ENCODE results near the gene ZBTB43. TPM values are rescaled to one million over a fixed set of nuclear protein-coding genes. Genes with fewer than 3 reads are reported as not detected.

Gene ZBTB43
- polyA plus RNA-seq, 1 donor from 2014 or later: 12.3 TPM

GRCh38 chr9:126859111-126859510 is 54.3 kb downstream of the ZBTB43 start:
- no peak overlapping the region for H3K4me2 ChIP-seq (ENCODE audit: low read length)
- H3K27ac ChIP-seq (ENCODE audit: low read length): no peak overlapping the region
- TF ChIP-seq REST (IDR thresholded peaks at IDR 0.05; ENCODE audit: borderline replicate concordance) (no peak), CTCF (IDR thresholded peaks at IDR 0.05; ENCODE audit: poor library complexity, severe bottlenecking) (no peak), MXI1 (conservative IDR thresholded peaks at IDR 0.05; ENCODE audit: poor library complexity, severe bottlenecking) (no peak), TAF1 (IDR thresholded peaks at IDR 0.05; ENCODE audit: low read depth) (no peak), POLR2AphosphoS5 (IDR thresholded peaks at IDR 0.05) (no peak), RAD21 (conservative IDR thresholded peaks at IDR 0.05) (no peak), SMC3 (conservative IDR thresholded peaks at IDR 0.05; ENCODE audit: poor library complexity) (no peak), EP300 (conservative IDR thresholded peaks at IDR 0.05; ENCODE audit: poor library complexity, severe bottlenecking) (no peak), EZH2 (IDR thresholded peaks at IDR 0.05; ENCODE audit: borderline replicate concordance, insufficient read depth, low read length, poor library complexity, severe bottlenecking) (no peak)
- peaks cover 17% of the 10 kb centered on the region for H3K79me2 ChIP-seq (replicated peaks; ENCODE audit: insufficient read depth, low read length)
- no peaks in the 10 kb centered on the region for H3F3A ChIP-seq (ENCODE audit: insufficient read depth, low read length, poor library complexity, severe bottlenecking)
- H3K36me3 ChIP-seq (ENCODE audit: insufficient read depth, low read length): no peaks in the 10 kb centered on the region
- no peak overlapping the region for H3K9ac ChIP-seq (ENCODE audit: low read length)
- no peak overlapping the region for H3K4me3 ChIP-seq (ENCODE audit: low read length)
- peaks cover 4% of the 10 kb centered on the region for H4K20me1 ChIP-seq (ENCODE audit: insufficient read depth)
- H2AFZ ChIP-seq (ENCODE audit: low read depth, low read length): no peak overlapping the region
- no peaks in the 10 kb centered on the region for H3K9me2 ChIP-seq (ENCODE audit: insufficient read depth, low read length)
- no peaks in the 10 kb centered on the region for H3K9me3 ChIP-seq (ENCODE audit: low read length)
- peaks cover 5% of the 10 kb centered on the region for H3K27me3 ChIP-seq (ENCODE audit: insufficient read depth, low read depth, low read length)

GRCh38 chr9:126860077-126860756 is 55.4 kb downstream of the ZBTB43 start, which contains the start of gene ZBTB34:
Gene ZBTB34 (plus strand): TSS chr9:126860639. CDS start chr9:126879400, 18,761 bp downstream.
- H3K36me3 ChIP-seq (ENCODE audit: insufficient read depth, low read length): no peaks in the 10 kb centered on the region
- H3K27me3 ChIP-seq (ENCODE audit: insufficient read depth, low read depth, low read length): peaks cover 5% of the 10 kb centered on the region
- no peaks in the 10 kb centered on the region for H3K9me2 ChIP-seq (ENCODE audit: insufficient read depth, low read length)
- H3K9ac ChIP-seq (ENCODE audit: low read length): peak within 1 kb of the TSS; percentile 74
- H3K9me3 ChIP-seq (ENCODE audit: low read length): no peaks in the 10 kb centered on the region
- TF ChIP-seq RAD21 (conservative IDR thresholded peaks at IDR 0.05) (peak; percentile 67), EP300 (conservative IDR thresholded peaks at IDR 0.05; ENCODE audit: poor library complexity, severe bottlenecking) (peak; percentile 48), REST (IDR thresholded peaks at IDR 0.05; ENCODE audit: borderline replicate concordance) (no peak), TAF1 (IDR thresholded peaks at IDR 0.05; ENCODE audit: low read depth) (no peak), POLR2AphosphoS5 (IDR thresholded peaks at IDR 0.05) (peak; percentile 25), CTCF (IDR thresholded peaks at IDR 0.05; ENCODE audit: poor library complexity, severe bottlenecking) (peak; percentile 99), SMC3 (conservative IDR thresholded peaks at IDR 0.05; ENCODE audit: poor library complexity) (peak; percentile 77), EZH2 (IDR thresholded peaks at IDR 0.05; ENCODE audit: borderline replicate concordance, insufficient read depth, low read length, poor library complexity, severe bottlenecking) (no peak), MXI1 (conservative IDR thresholded peaks at IDR 0.05; ENCODE audit: poor library complexity, severe bottlenecking) (peak; percentile 53)
- H3K4me2 ChIP-seq (ENCODE audit: low read length): peak within 1 kb of the TSS; percentile 86
- H3K27ac ChIP-seq (ENCODE audit: low read length): peak within 1 kb of the TSS; percentile 42
- H3K4me3 ChIP-seq (ENCODE audit: low read length): peak within 1 kb of the TSS; percentile 95
- H3K79me2 ChIP-seq (replicated peaks; ENCODE audit: insufficient read depth, low read length): peaks cover 17% of the 10 kb centered on the region
- peaks cover 4% of the 10 kb centered on the region for H4K20me1 ChIP-seq (ENCODE audit: insufficient read depth)
- H3F3A ChIP-seq (ENCODE audit: insufficient read depth, low read length, poor library complexity, severe bottlenecking): no peaks in the 10 kb centered on the region
- peak within 1 kb of the TSS; percentile 83 for H2AFZ ChIP-seq (ENCODE audit: low read depth, low read length)

All from neural cell (in vitro differentiated cells).